ENCODE results near the gene RIMS4. TPM values are rescaled to one million over a fixed set of nuclear protein-coding genes. Genes with fewer than 3 reads are reported as not detected.

Gene RIMS4
- total RNA-seq, 1 donor from 2014 or later: 0.11 TPM

- no peaks in the 10 kb centered on the region for H3K27me3 ChIP-seq (ENCODE audit: low read depth)
Observed at GRCh38 chr20:44727039-44727438, 83.3 kb downstream of the RIMS4 start.

GRCh38 chr20:44725837-44726236, 84.5 kb downstream of the RIMS4 start:
- Histone ChIP-seq H3K27me3 (ENCODE audit: low read depth) (no peaks in the 10 kb centered on the region), H3K4me1 (peaks cover 36% of the 10 kb centered on the region), H3K4me3 (no peak overlapping the region), H3K27ac (replicated peaks) (no peak overlapping the region), H3K9me3 (replicated peaks) (no peaks in the 10 kb centered on the region), H3K36me3 (no peaks in the 10 kb centered on the region)
- intact Hi-C loops (cut with micrococcal nuclease): no loop called here
- TF ChIP-seq CTCF (IDR thresholded peaks at IDR 0.05; ENCODE audit: borderline replicate concordance): no peak
- DNase-seq: no peak

More at GRCh38 chr20:44727039-44727438, 83.3 kb downstream of the RIMS4 start:
- intact Hi-C loops (cut with micrococcal nuclease): no loop called here
- H3K4me3 ChIP-seq: no peak overlapping the region
- no peaks in the 10 kb centered on the region for H3K36me3 ChIP-seq
- no peak for DNase-seq
- no peak for TF ChIP-seq CTCF (IDR thresholded peaks at IDR 0.05; ENCODE audit: borderline replicate concordance)
- H3K27ac ChIP-seq (replicated peaks): no peak overlapping the region
- peaks cover 38% of the 10 kb centered on the region for H3K4me1 ChIP-seq
- H3K9me3 ChIP-seq (replicated peaks): no peaks in the 10 kb centered on the region

GRCh38 chr20:44724423-44725091, 85.8 kb downstream of the RIMS4 start:
- Histone ChIP-seq H3K9me3 (replicated peaks) (no peaks in the 10 kb centered on the region), H3K27ac (replicated peaks) (no peak overlapping the region), H3K36me3 (no peaks in the 10 kb centered on the region), H3K27me3 (ENCODE audit: low read depth) (no peaks in the 10 kb centered on the region), H3K4me1 (peaks cover 36% of the 10 kb centered on the region), H3K4me3 (no peak overlapping the region)
- DNase-seq: no peak
- intact Hi-C loops (cut with micrococcal nuclease): no loop called here
- no peak for TF ChIP-seq CTCF (IDR thresholded peaks at IDR 0.05; ENCODE audit: borderline replicate concordance)

GRCh38 chr20:44723798-44724362, 86.5 kb downstream of the RIMS4 start:
- peaks cover 31% of the 10 kb centered on the region for H3K4me1 ChIP-seq
- DNase-seq: no peak
- no peak for TF ChIP-seq CTCF (IDR thresholded peaks at IDR 0.05; ENCODE audit: borderline replicate concordance)
- H3K4me3 ChIP-seq: no peak overlapping the region
- no peaks in the 10 kb centered on the region for H3K9me3 ChIP-seq (replicated peaks)
- intact Hi-C loops (cut with micrococcal nuclease): no loop called here
- no peaks in the 10 kb centered on the region for H3K36me3 ChIP-seq
- H3K27ac ChIP-seq (replicated peaks): no peak overlapping the region
- H3K27me3 ChIP-seq (ENCODE audit: low read depth): no peaks in the 10 kb centered on the region

GRCh38 chr20:44723391-44723790, 87.0 kb downstream of the RIMS4 start:
- Histone ChIP-seq H3K36me3 (no peaks in the 10 kb centered on the region), H3K4me3 (no peak overlapping the region), H3K9me3 (replicated peaks) (no peaks in the 10 kb centered on the region), H3K4me1 (peaks cover 26% of the 10 kb centered on the region), H3K27ac (replicated peaks) (no peak overlapping the region), H3K27me3 (ENCODE audit: low read depth) (no peaks in the 10 kb centered on the region)
- intact Hi-C loops (cut with micrococcal nuclease): no loop called here
- TF ChIP-seq CTCF (IDR thresholded peaks at IDR 0.05; ENCODE audit: borderline replicate concordance): no peak
- DNase-seq: no peak

Measured in left ventricle myocardium inferior (tissue), 1 donor.